DOHH2 (cell line): Measurements from ENCODE around the gene SCAF4.

Experiments used
- CTCF ChIP-seq: fragments of 200-600 bp; sonication (generic); IDR thresholded peaks from one replicate; pipeline ENCODE4 v1.5.1; 2014; ENCODE audit warnings: antibody characterized with exemption, mild to moderate bottlenecking, low read depth, low read length; ENCODE audit not compliant: poor library complexity, severe bottlenecking
- EZH2phosphoT487 ChIP-seq: fragments of 200-600 bp; sonication (generic); IDR thresholded peaks from 2 replicates; pipeline ENCODE4 v1.6.1; 2017; ENCODE audit warnings: borderline replicate concordance, mild to moderate bottlenecking, antibody characterized with exemption, low read length, moderate library complexity, mixed read lengths

GRCh38 chr21:31772674-31773555 lies 41.0 kb upstream of the SCAF4 start:
- no peak for TF ChIP-seq CTCF
- TF ChIP-seq EZH2phosphoT487, result no peak
